K562 (cell line): ENCODE measurements around the gene KRTAP5-7.
"Not testable (repeated sequence)": the region's sequence is repeated elsewhere in the genome, so short reads cannot be mapped to it uniquely, and the experiment has no call there.

Experiments
- CHD4 ChIP-seq: fragments of 200-600 bp; sonication (generic); IDR thresholded peaks from 3 replicates; pipeline ENCODE4 v1.6.1; 2012; ENCODE audit warnings: low read depth, mild to moderate bottlenecking, mixed read lengths, low read length, inconsistent platforms; ENCODE audit not compliant: insufficient read depth, insufficient replicate concordance, poor library complexity, severe bottlenecking
- CTCF ChIP-seq, 3 experiments: IDR thresholded peaks in 2 of 3; conservative IDR thresholded peaks in 1 of 3; 2 replicates each; pipeline ENCODE4 v1.5.1; 2011 to 2012; ENCODE audit warnings: low read length in 3 of 3, mild to moderate bottlenecking in 3 of 3, control low read depth in 2 of 3, improper control_type of control experiment in 1 of 3, inconsistent platforms in 1 of 3, low read depth in 1 of 3, mixed read lengths in 1 of 3, moderate library complexity in 1 of 3; ENCODE audit not compliant: insufficient read depth in 2 of 3
- L3MBTL2 ChIP-seq: fragments of 450-650 bp; IDR thresholded peaks from 2 replicates; pipeline ENCODE4 v1.6.1; 2016; ENCODE audit warnings: mild to moderate bottlenecking, moderate library complexity
- ZNF23 ChIP-seq: fragments of 250-450 bp; sonication (Bioruptor Pico); IDR thresholded peaks from 2 replicates; pipeline ENCODE4 v1.4.0; 2020; ENCODE audit warnings: mild to moderate bottlenecking
- ZNF263 ChIP-seq: sonication (generic); formaldehyde crosslinking; IDR thresholded peaks from 2 replicates; pipeline ENCODE4 v1.8.0; 2022; ENCODE audit warnings: mild to moderate bottlenecking, missing genetic modification reagents, borderline replicate concordance

GRCh38 chr11:71526796-71527575, at the start of gene KRTAP5-7:
- not testable (repeated sequence) for TF ChIP-seq CTCF (IDR thresholded peaks at IDR 0.05 in 2 of 3, conservative IDR thresholded peaks at IDR 0.05 in 1 of 3; ENCODE audit: insufficient read depth in 2 of 3, low read depth in 1 of 3, low read length in 3 of 3); ZNF263; ZNF23 (CRISPR knock-in tag); L3MBTL2; CHD4
